HG03565 (cell line): ENCODE data around the gene TNFAIP8L2.
"Not testable (repeated sequence)": the region's sequence is repeated elsewhere in the genome, so short reads cannot be mapped to it uniquely, and the experiment has no call there.

Source experiments
- ATAC-seq: cut with Tn5 transposase; IDR thresholded peaks from one replicate; pipeline ENCODE4 v1.9.1; 2021; ENCODE audit warnings: mild to moderate bottlenecking, moderate library complexity; ENCODE audit not compliant: unreplicated experiment

TNFAIP8L2 gene

DNA sequence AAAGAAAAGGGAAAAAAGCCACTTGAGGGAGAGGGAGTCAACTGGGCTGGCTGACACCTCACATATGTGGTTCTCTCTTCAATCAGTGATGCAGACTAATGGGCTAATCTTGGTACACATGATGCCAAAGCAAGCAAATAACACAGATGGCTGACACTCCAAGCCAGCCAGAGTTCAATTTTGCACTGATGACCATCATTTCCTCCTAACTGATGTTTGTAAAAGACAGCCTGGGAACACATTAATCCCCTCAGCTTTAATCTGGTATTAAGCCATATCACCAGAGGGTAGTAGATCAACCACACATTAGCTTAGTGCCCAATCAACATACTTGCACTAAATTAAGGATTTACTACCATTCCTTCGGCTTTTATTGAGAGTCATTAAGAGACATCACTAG is 30.8 kb downstream of the TNFAIP8L2 start:
- ATAC-seq = no peak

DNA sequence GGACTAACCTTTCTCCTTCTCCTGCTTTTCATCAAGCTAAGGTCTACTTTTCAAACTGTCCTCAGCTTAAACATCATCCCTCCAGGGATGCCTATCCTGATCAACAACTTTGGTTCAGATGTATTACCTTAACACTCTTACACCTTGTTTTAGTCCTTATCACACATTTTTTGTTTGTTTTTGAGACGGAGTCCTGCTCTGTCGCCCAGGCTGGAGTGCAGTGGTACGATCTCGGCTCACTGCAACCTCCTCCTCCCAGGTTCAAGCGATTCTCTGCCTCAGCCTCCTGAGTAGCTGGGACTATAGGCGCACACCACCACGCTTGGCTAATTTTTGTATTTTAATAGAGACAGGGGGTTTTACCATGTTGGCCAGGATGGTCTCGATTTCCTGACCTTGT is 32.2 kb downstream of the TNFAIP8L2 start:
- ATAC-seq = not testable (repeated sequence)

DNA sequence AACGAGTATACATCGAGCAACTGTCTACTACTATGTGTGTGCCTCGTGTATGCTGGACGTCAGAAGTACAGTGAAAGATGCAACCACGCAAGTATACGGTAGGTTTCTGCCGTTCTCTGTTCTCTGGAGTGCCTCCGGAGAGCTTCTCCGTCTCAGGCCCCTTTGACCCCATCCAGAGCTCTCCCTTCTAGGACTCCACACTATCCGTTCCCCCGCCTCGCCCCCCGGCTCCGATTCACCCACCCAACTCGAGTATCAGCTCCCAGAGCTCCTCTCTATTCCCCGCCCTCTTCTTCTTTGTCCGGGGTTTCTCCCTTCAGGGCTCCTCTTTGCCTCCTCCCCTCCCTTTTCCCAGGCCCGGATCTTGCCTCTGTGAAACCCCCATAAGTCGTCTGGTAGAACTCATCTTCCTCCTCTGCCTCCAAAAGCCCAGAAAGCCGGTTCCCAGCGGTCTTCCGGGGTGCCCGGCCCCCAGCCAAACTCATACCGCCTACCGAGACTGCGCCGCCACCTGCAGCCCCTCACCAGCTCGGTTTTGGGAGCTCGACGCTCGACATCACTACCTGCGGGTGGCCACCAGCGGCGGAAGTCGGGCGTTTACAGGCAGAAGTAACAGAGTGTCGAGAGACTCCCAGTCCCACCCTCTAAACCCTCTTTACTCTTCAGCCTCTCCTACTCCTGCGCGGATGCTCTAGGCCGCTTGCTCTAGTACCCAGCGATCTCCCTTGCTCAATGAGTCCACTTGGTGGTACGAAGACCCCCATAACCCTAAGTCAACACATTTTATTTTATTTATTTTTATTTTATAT is 33.4 kb downstream of the TNFAIP8L2 start, which contains the start of gene VPS72:
Gene VPS72, minus strand, starts transcription at position 561 of the 809 bp plus-strand sequence. Its CDS starts 76 bp downstream, at position 485.
- peak; percentile 80 for ATAC-seq

DNA sequence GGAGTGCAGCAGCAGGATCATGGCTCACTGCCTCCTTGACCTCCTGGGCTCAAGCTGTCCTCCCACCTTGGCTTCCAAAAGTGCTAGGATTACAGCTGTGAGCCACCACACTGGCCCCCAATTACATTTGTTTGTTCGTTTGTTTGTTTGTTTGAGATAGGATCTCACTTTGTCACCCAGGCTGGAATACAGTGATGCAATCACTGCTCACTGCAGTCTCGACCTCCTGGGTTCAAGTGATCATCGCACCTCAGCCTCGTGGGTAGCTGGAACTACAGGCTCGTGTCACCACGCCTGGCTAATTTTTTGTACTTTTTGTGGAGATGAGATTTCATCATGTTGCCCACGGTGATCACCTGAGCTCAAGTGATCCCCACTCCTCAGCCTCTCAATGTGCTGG is 35.6 kb downstream of the TNFAIP8L2 start:
- ATAC-seq = no peak

DNA sequence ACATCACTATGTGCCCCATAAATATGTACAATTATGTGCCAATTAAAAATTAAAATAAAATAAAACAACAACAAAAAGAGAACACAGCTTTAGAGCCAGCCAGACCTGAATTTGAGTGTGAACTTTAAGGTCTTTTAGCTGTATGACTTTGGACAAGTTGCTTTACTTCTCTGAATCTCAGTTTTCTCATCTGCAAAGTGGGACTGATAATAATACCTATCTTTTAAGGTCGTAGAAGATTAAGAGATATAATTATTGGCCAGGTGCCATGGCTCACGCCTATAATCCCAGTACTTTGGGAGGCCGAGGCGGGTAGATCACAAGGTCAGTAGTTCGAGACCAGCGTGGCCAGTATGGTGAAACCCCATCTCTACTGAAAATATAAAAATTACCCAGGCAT is 36.9 kb downstream of the TNFAIP8L2 start:
- ATAC-seq = no peak

DNA sequence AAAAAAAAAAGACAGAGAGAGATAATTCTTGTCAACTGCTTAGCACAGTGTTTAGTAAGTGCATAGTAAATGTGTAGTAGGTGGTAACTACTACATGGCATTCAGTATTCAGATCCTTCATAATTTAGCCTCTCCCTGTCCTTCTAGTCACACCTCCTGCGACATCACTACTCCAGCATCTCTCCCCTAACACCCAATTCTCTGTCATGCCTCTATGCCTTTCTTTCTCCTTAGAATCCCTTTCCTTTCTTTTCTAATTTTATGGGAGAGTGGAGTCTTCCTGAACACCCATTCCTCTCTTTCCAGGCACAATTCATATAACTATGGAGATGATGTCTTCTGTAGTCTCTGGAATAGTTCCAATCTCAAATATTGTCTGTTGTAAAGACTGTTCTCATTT is 37.4 kb downstream of the TNFAIP8L2 start:
- ATAC-seq = no peak

DNA sequence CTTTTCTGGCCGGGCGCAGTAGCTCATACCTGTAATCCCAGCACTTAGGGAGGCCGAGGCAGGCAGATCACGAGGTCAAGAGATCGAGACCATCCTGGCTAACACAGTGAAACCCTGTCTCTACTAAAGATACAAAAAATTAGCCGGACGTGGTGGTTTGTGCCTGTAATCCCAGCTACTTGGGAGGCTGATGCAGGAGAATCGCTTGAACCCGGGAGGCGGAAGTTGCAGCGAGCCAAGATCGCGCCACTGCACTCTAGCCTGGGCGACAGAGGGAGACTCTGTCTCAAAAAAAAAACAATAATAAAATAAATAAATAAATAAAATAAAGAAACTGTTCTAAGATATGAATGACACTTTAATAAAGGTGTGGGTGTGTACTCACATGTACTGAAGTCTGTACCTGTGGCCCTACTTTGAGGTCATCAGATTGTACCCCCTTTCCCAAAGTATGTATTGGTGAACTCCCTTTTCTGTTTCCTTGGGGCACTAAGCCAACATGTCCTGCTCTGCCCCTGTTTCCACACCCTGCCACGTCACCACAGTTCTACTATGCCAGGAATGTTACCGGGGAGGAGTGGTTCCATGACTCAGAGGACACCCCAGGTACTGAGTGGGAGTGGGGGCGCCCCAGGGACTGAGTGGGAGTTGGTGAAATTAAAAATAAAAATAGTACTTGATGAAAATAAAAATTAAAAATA is 38.6 kb downstream of the TNFAIP8L2 start:
- not testable (repeated sequence) for ATAC-seq

DNA sequence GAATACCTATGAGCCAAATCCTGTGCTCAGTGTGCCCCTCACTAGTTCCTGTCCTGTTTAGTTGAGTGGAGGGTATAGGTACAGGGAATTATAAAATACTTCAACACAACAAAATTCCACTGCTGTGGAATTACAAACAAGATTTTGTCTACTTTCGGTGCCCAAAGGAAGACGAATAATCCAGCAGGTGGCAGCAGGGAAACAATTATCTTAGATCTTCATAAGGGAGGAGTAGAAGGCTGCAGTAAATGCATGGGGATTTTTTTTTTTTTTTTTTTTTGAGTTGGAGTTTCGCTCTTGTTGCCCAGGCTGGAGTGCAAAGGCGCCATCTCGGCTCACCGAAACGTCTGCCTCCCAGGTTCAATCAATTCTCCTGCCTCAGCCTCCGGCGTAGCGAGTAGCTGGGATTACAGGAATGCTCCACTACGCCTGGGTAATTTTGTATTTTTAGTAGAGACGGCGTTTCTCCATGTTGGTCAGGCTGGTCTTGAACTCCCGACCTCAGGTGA is 39.9 kb downstream of the TNFAIP8L2 start:
- ATAC-seq = no peak

DNA sequence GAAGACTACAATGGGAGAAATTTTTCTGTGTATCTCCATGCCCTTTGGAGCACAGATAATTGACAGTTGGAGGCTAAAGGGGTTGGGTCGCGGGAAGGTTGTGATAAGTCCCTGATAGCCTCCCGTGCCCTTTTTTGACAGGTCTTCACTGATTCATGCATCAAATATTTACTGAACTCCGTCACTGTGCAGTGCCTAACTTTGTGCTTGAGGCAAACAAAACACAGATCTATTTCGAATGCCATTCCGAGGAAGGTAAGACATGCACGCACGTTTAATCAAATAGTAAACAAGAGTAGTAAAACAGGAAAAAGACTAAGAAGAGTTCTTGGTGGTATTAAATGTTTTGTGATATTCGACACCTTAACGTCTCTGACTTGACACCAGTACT is 41.4 kb downstream of the TNFAIP8L2 start:
- no peak for ATAC-seq

DNA sequence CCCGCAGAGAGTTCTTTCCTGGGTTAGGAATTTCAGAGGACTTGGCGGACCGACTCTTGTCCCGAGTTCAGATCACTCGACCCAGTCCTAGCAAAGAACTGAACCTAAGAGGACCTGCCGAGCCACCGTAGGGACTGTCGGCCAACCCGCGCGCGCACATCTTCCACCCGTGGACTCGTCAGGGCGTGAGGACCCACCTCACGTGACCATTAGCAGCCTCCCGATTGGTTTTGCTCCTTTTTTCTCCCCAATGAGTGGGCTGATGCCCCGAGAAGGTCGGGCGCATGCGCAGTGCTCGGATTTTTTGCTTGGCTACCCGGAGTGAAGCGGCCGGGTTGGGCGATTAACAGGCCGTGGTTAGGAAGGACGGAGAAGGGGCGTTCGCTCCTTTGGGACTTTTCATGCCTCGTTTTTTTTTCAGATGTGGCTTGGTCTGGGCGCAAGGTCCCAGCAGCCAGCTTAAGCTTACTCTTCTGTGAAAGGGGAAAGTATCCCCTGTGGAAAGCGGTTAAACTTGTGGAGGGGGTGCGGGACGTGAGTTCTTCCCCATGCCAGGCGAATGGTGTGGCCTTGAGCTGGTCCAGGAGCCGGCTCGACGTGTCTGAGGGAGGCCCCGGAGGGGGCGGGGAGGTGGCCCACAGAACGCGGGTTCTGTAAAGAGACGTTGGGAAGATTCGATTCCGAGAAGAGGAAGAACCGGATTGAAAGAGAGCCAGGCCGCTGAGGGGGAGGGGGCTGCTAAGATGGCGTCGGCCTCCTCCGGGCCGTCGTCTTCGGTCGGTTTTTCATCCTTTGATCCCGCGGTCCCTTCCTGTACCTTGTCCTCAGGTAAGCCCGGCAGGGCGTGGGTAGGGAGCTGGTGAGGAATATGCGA is 42.0 kb downstream of the TNFAIP8L2 start, which contains the start of gene PIP5K1A:
Gene PIP5K1A, plus strand, starts transcription at position 299 of the 874 bp plus-strand sequence. Its CDS starts 445 bp downstream, at position 744.
- ATAC-seq = peak; percentile 75

DNA sequence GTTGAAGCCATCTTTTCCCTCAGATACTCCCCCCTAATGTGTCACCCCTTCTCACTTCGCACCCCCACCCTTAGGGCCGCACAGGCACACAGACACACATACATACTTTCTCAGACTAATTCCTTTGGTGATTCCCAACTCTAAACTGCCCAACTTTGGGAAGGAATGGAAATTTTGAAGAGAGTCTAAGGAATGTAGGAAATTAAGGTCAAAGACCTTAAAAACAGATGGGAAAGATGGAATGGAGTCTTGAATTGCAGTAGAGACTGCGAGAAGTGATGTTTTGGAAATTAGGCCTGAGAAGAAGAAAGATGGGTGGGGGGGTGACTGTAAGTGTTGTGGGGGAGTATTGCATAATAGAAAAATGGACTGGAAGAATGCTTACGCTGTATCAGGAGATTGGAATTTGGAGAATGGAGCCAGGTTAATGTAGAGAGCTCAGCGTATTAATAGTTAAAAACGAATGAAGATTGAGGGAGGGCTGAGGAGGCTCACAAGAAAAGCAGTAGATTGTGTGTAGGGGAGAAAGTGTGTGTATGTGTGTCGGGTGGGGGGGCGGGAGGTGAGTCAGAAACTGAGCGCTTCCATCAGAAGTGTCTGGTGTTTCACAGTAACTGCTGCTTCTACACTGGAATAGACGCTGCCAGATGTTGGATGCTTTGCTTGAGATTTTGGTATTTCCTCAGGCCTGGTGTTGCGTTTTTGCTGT is 43.6 kb downstream of the TNFAIP8L2 start:
- ATAC-seq = no peak

DNA sequence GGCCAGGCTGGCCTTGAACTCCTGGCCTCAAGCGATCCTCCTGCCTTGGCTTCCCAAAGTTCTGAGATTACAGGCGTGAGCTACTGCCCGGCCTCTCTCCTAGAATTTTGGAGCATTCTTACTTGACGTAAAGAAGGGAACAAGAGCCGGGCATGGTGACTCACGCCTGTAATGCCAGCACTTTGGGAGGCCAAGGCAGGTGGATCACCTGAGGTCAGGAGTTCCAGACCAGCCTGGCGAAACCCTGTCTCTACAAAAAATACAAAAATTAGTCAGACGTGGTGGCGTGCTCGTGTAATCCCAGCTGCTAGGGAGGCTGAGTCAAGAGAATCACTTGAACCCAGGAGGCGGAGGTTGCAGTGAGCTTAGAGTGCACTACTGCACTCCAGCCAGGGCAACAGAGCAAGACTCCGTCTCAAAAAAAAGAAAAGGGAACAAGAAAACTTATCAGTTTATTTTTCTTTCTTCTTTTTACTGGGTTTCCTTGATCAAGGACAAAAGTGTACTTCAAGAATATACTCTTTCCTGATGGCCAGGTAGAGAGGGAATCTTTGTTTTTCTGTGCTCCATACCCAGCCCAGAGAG is 49.0 kb downstream of the TNFAIP8L2 start:
- ATAC-seq = not testable (repeated sequence)
